Measurements from ENCODE around the gene RSPO4.

DNA sequence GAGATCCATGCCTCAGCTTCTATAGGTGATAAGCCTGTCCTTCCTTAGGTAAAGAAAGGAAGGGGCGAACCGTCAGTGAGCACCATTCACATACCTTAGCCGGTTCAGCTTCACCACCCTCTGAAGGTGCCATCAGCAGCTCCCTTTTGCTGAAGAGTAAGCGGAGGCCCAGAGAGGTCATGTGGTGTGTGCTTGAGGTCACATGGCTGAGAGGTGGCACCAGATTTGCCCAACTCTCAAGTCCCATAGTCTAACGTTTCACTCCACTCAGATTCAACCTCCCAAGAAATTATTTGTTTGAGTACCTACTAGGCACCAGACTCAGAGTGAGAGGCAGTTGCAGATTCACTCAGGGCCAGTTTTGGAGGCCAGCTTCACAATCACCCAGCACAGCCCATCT is 18.5 kb upstream of the RSPO4 start:
- TF ChIP-seq, protein P1, sequence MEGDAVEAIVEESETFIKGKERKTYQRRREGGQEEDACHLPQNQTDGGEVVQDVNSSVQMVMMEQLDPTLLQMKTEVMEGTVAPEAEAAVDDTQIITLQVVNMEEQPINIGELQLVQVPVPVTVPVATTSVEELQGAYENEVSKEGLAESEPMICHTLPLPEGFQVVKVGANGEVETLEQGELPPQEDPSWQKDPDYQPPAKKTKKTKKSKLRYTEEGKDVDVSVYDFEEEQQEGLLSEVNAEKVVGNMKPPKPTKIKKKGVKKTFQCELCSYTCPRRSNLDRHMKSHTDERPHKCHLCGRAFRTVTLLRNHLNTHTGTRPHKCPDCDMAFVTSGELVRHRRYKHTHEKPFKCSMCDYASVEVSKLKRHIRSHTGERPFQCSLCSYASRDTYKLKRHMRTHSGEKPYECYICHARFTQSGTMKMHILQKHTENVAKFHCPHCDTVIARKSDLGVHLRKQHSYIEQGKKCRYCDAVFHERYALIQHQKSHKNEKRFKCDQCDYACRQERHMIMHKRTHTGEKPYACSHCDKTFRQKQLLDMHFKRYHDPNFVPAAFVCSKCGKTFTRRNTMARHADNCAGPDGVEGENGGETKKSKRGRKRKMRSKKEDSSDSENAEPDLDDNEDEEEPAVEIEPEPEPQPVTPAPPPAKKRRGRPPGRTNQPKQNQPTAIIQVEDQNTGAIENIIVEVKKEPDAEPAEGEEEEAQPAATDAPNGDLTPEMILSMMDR (conservative IDR thresholded peaks at IDR 0.05 in 1 of 2, IDR thresholded peaks at IDR 0.05 in 1 of 2; ENCODE audit: low read depth in 1 of 2, low read length in 2 of 2), result no peak
- TF ChIP-seq EZH2 (IDR thresholded peaks at IDR 0.05; ENCODE audit: low read length, missing control alignments), result no peak

All from fibroblast of lung (primary cell).